Ovary (tissue), 9 donors: ENCODE measurements around the gene ATF6. TPM values are rescaled to one million over a fixed set of nuclear protein-coding genes. Genes with fewer than 3 reads are reported as not detected.

ENCODE experiments used
- DNase-seq, 5 donors: peaks; one replicate each; pipeline ENCODE4 v3.0.0-alpha.2; 2019 to 2020
- H3K27ac ChIP-seq, 2 donors: fragments of 200-600 bp; one replicate each; pipeline versions ENCODE4 v1.5.1 to v1.8.0; 2019 to 2022
- H3K27me3 ChIP-seq: fragments of 200-600 bp; one replicate; pipeline ENCODE4 v1.8.0; 2022
- H3K36me3 ChIP-seq: fragments of 200-600 bp; sonication (generic); one replicate; pipeline ENCODE4 v1.5.1; 2019
- H3K4me1 ChIP-seq: one replicate; pipeline ENCODE4 v1.8.1; 2013; ENCODE audit warnings: mild to moderate bottlenecking, moderate library complexity; ENCODE audit not compliant: insufficient read depth
- H3K4me3 ChIP-seq: fragments of 200-600 bp; sonication (generic); one replicate; pipeline ENCODE4 v1.5.1; 2017
- H3K9me3 ChIP-seq, 2 donors: fragments of 200-600 bp in 1 of 2; sonication (generic) in 1 of 2; one replicate each; pipeline versions ENCODE4 v1.5.1 to v1.8.1; 2013 to 2019; ENCODE audit warnings: mild to moderate bottlenecking in 1 of 2, moderate library complexity in 1 of 2
- EP300 ChIP-seq: sonication (generic); formaldehyde crosslinking; IDR thresholded peaks from one replicate; pipeline ENCODE4 v1.6.1; 2017; ENCODE audit warnings: antibody characterized with exemption
- POLR2A ChIP-seq: fragments of 450-650 bp; IDR thresholded peaks from one replicate; pipeline ENCODE4 v1.6.1; 2017; ENCODE audit warnings: antibody characterized with exemption, mild to moderate bottlenecking, moderate library complexity
- WGBS, 3 donors: extraction: QIAGEN DNeasy Blood & Tissue Kit in 1 of 3; methylation state at CpG; one replicate each; pipeline versions ENCODE4 v1.1.5 to v1.1.7; 2013 to 2017; 5-methylcytosine and 5-hydroxymethylcytosine counted together
- intact Hi-C, 4 donors: fragments of 100-400 bp; cut with DNase I; formaldehyde crosslinking; loops; one replicate each; pipeline versions ENCODE4 v1.11.0 to v1.15.1; 2022 to 2023
- polyA plus RNA-seq, 2 donors: library from polyadenylated mRNA; stranded (reverse); fragments of 200-250 nt in 1 of 2; fragments of 350-450 nt in 1 of 2; fragmentation: Illumina TruSeq in 1 of 2; extraction: RNeasy Lipid Tissue Mini Kit (QIAGEN cat#74804) in 1 of 2; gene quantifications; one replicate each; pipeline ENCODE4 v1.2.3, GENCODE V29; 2013 to 2014
- total RNA-seq, 7 donors: library from RNA; depleted of rRNA in 2 of 7; stranded (reverse); fragments of >200 nt in 2 of 7; fragmentation: NEBNext Ultra II Directional in 3 of 7; extraction: Animal tissue kit (Norgen Biotek cat#: 25700) in 3 of 7; gene quantifications; one replicate each; pipeline versions ENCODE4 v1.1.0 to v1.2.4, GENCODE V29; 2016 to 2023
- TF ChIP-seq, protein P1 (sequence below), 3 donors: fragments of 450-650 bp in 2 of 3; fragments of 200-600 bp in 1 of 3; IDR thresholded peaks; one replicate each; pipeline versions ENCODE4 v1.5.1 to v1.8.0; 2016 to 2022; ENCODE audit warnings: antibody characterized with exemption in 3 of 3, mild to moderate bottlenecking in 1 of 3
- donor health status: DM: no; HTN: no; CAD: no; lungs with moderate emphysema.
- donor health status: DM: no; HTN: no; CAD: no.
- donor health status: Bipolar disorder and iron deficiency.
- donor health status: DM: yes; HTN: yes; CAD: no.
- donor health status: DM: no; HTN: no; CAD: no.
- donor health status: DM: yes; HTN: yes; CAD: no.

Gene ATF6
- total and polyA plus RNA-seq, 9 donors, result 7.9 to 31.3 (median 23.4) TPM

DNA sequence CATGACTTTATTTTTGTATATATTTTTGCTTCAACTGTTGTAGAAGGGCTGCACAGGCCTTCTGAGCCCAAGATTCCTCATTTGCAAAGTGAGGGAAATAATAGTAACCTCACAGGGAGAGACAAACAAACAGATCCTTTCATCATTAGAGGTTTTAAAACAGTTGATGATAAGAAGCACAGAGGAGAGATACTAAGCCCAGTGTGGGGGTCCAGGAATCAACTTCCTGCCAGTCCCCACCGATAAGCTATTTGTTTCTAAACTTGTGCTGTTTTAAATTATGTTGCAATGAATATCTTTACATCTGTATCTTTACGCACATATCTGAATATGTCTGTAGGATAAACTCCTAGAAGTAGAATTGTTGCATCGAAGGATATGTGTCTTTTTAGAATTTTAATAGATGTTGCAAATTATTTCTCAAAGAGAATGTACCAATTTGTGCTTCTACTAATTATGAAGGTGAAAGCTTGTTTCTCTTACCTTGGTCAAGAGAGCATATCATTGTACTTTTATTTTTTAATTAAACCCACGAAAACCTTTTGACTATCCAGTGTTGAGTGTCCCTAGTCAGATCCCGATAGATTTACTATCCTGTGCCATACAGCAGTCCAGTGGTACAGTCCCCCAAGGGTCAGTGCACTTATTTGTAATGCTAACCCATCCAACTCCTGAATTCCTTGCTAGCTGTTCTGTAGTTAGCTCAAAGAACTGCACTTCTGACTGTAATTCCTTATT is 34.0 kb upstream of the ATF6 start:
- TF ChIP-seq, protein P1, sequence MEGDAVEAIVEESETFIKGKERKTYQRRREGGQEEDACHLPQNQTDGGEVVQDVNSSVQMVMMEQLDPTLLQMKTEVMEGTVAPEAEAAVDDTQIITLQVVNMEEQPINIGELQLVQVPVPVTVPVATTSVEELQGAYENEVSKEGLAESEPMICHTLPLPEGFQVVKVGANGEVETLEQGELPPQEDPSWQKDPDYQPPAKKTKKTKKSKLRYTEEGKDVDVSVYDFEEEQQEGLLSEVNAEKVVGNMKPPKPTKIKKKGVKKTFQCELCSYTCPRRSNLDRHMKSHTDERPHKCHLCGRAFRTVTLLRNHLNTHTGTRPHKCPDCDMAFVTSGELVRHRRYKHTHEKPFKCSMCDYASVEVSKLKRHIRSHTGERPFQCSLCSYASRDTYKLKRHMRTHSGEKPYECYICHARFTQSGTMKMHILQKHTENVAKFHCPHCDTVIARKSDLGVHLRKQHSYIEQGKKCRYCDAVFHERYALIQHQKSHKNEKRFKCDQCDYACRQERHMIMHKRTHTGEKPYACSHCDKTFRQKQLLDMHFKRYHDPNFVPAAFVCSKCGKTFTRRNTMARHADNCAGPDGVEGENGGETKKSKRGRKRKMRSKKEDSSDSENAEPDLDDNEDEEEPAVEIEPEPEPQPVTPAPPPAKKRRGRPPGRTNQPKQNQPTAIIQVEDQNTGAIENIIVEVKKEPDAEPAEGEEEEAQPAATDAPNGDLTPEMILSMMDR (IDR thresholded peaks at IDR 0.05), result no peak
- TF ChIP-seq POLR2A (no peak), EP300 (no peak)
- 66 to 72% (median 70%) methylated on average over 5 of the region's 5 CpGs for WGBS, 3 donors
- Histone ChIP-seq H3K9me3 (no peaks in the 10 kb centered on the region), H3K27me3 (no peaks in the 10 kb centered on the region), H3K27ac (no peak overlapping the region), H3K4me1 (no peaks in the 10 kb centered on the region), H3K36me3 (no peaks in the 10 kb centered on the region), H3K4me3 (no peak overlapping the region)
- intact Hi-C loops, result no loop called here
- DNase-seq, result no peak

DNA sequence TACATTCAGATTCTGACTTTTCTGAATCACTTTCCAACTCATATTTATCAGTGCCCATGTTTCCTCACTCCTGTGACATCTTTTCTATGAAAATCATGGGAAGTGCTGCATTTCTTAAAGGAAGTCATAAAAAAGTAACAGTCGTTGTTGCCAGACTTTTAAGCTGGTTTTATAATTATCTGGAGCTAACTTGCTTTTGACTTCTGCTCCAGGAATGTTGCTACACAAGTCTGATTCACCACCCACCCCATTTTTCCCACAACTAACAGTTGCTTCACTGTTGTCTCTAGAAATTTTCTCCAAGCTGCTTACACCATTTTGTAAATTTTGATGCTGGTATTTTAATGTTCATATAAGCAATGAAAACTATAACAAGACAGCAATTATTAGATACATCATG is 32.6 kb upstream of the ATF6 start:
- no peaks in the 10 kb centered on the region for H3K27me3 ChIP-seq
- no peaks in the 10 kb centered on the region for H3K9me3 ChIP-seq
- WGBS, 3 donors, result 2 to 5% (median 3%) methylated on average over 1 of the region's 1 CpG
- no peaks in the 10 kb centered on the region for H3K36me3 ChIP-seq
- H3K4me1 ChIP-seq, result no peaks in the 10 kb centered on the region
- TF ChIP-seq POLR2A (no peak), EP300 (no peak)
- TF ChIP-seq, protein P1 (IDR thresholded peaks at IDR 0.05), result no peak
- intact Hi-C loops, result no loop called here
- DNase-seq, result no peak
- no peak overlapping the region for H3K4me3 ChIP-seq
- no peak overlapping the region for H3K27ac ChIP-seq

DNA sequence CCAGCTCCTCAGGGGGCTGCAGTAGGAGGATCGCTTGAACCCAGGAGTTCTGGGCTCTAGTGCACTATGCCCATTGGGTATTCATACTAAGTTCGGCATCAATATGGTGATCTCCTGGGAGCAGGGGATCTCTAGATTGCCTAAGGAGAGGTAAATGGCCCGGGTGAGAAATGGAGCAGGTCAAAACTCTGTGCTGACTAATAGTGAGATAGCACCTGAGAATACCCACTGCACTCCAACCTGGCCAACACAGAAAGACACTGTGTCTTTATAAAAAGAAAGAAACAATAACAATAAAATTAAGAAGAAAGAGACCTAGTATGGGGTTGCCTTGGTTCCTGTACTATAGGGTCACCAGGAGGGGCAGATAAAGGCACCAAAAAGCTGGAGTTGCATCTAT is 30.3 kb upstream of the ATF6 start:
- no peak overlapping the region for H3K27ac ChIP-seq
- H3K36me3 ChIP-seq, result no peaks in the 10 kb centered on the region
- H3K4me1 ChIP-seq, result no peaks in the 10 kb centered on the region
- H3K9me3 ChIP-seq, result no peaks in the 10 kb centered on the region
- WGBS, 3 donors, result 80 to 94% (median 89%) methylated on average over 3 of the region's 3 CpGs
- H3K4me3 ChIP-seq, result no peak overlapping the region
- TF ChIP-seq, protein P1 (IDR thresholded peaks at IDR 0.05), result no peak
- TF ChIP-seq POLR2A (no peak), EP300 (no peak)
- no peaks in the 10 kb centered on the region for H3K27me3 ChIP-seq
- DNase-seq, result no peak
- intact Hi-C loops, result no loop called here

DNA sequence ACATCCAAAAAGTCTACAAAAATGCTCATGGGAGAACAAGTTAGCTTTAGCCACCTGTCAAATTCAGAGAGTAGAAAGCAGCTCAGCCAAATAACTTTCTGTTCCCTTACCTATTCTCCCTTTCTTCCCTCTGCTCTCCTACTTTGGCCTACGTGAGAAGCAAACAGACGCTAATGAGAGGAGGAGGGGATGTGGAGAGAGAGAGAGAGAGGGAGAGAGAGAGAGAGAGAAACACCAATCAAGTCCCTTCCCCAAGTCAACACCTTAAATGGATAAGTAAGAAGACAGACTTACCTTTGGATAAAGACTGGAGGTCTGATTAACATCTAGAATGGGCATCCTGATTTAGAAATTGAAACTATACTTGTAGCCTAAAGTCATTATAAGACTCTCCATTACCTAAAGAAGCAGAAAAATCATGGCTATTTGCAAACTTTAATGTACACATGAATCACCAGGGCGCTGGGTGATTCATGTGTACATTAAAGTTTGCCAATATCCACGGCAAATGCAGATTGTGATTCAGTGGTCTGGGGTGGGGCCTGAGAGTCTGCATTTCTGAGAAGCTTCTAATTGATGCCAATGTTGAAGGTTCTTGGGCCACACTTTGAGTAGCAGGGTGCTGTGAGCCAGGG is 29.7 kb upstream of the ATF6 start:
- no peaks in the 10 kb centered on the region for H3K4me1 ChIP-seq
- H3K4me3 ChIP-seq, result no peak overlapping the region
- no peak for TF ChIP-seq EP300
- TF ChIP-seq, protein P1 (IDR thresholded peaks at IDR 0.05), result no peak
- no peak for TF ChIP-seq POLR2A
- no peaks in the 10 kb centered on the region for H3K36me3 ChIP-seq
- intact Hi-C loops, result no loop called here
- DNase-seq, result no peak
- H3K27me3 ChIP-seq, result no peaks in the 10 kb centered on the region
- WGBS, 3 donors, result 60 to 64% (median 60%) methylated on average over 4 of the region's 4 CpGs
- H3K27ac ChIP-seq, result no peak overlapping the region
- no peaks in the 10 kb centered on the region for H3K9me3 ChIP-seq
